Brain microvascular endothelial cell (primary cell): ENCODE data around the gene ARHGAP10.

ENCODE experiments used
- DNase-seq: peaks from one replicate; pipeline ENCODE4 v3.0.0-alpha.2; 2020
- H3K27ac ChIP-seq: fragments of 250-450 bp; sonication (Bioruptor Pico); 2 replicates; pipeline ENCODE4 v1.5.1; 2020; ENCODE audit warnings: mild to moderate bottlenecking, moderate library complexity
- H3K27me3 ChIP-seq: fragments of 250-450 bp; sonication (Bioruptor Pico); replicated peaks from 2 replicates; pipeline ENCODE4 v1.5.1; 2020; ENCODE audit warnings: mild to moderate bottlenecking
- H3K36me3 ChIP-seq: fragments of 250-450 bp; sonication (Bioruptor Pico); replicated peaks from 2 replicates; pipeline ENCODE4 v1.5.1; 2020; ENCODE audit warnings: mild to moderate bottlenecking
- H3K4me3 ChIP-seq: 2 replicates; pipeline ENCODE4 v1.5.1; 2011; ENCODE audit warnings: low read depth, mild to moderate bottlenecking, control low read depth, low read length, moderate library complexity
- CTCF ChIP-seq: IDR thresholded peaks from 2 replicates; pipeline ENCODE4 v1.5.1; 2011; ENCODE audit warnings: low read depth, mild to moderate bottlenecking, moderate library complexity, low read length, control low read depth, inconsistent platforms; ENCODE audit errors: missing control alignments
- in situ Hi-C: cut with HindIII; loops from 2 replicates; pipeline ENCODE4 v1.10.0; 2017; ENCODE audit warnings: low sequenced_read_pairs, low pct_ligation_motif_present

Gene ARHGAP10

GRCh38 chr4:147739239-147739823, 7.4 kb downstream of the ARHGAP10 start:
- no peak for TF ChIP-seq CTCF
- H3K36me3 ChIP-seq = no peaks in the 10 kb centered on the region

GRCh38 chr4:147740176-147740575, 8.3 kb downstream of the ARHGAP10 start:
- in situ Hi-C loops = no loop called here
- H3K4me3 ChIP-seq = no peak overlapping the region
- no peak for TF ChIP-seq CTCF
- peak overlapping the region; percentile 73 for H3K27ac ChIP-seq
- DNase-seq = no peak
- H3K36me3 ChIP-seq = no peaks in the 10 kb centered on the region
- no peaks in the 10 kb centered on the region for H3K27me3 ChIP-seq

More at GRCh38 chr4:147739239-147739823, 7.4 kb downstream of the ARHGAP10 start:
- no peaks in the 10 kb centered on the region for H3K27me3 ChIP-seq
- H3K4me3 ChIP-seq = no peak overlapping the region
- peak overlapping the region; percentile 73 for H3K27ac ChIP-seq
- DNase-seq = peak; percentile 80
- in situ Hi-C loops = no loop called here

GRCh38 chr4:147741190-147741788, 9.4 kb downstream of the ARHGAP10 start:
- TF ChIP-seq CTCF = no peak
- Histone ChIP-seq H3K36me3 (no peaks in the 10 kb centered on the region), H3K27me3 (no peaks in the 10 kb centered on the region), H3K4me3 (no peak overlapping the region), H3K27ac (peak overlapping the region; percentile 73)
- DNase-seq = peak; percentile 61
- in situ Hi-C loops = no loop called here

- H3K4me3 ChIP-seq = no peak overlapping the region
- no peak overlapping the region for H3K27ac ChIP-seq
- H3K36me3 ChIP-seq = peaks cover 4% of the 10 kb centered on the region
- in situ Hi-C loops = no loop called here
- no peak for DNase-seq
- TF ChIP-seq CTCF = no peak
- H3K27me3 ChIP-seq = no peaks in the 10 kb centered on the region
These were observed 16.0 kb downstream of the ARHGAP10 start for GRCh38 chr4:147747787-147748454.

GRCh38 chr4:147749811-147750321, 18.0 kb downstream of the ARHGAP10 start:
- Histone ChIP-seq H3K27me3 (no peaks in the 10 kb centered on the region), H3K27ac (no peak overlapping the region), H3K36me3 (peaks cover 4% of the 10 kb centered on the region), H3K4me3 (no peak overlapping the region)
- in situ Hi-C loops = no loop called here
- no peak for TF ChIP-seq CTCF
- no peak for DNase-seq
